ENCODE results near the gene SNX13.
A peak's percentile ranks its signal among the peaks of the same experiment; 100 is the strongest.

Gene SNX13

GRCh38 chr7:17774716-17775288, 165.5 kb downstream of the SNX13 start:
- no peak for DNase-seq (ENCODE audit: low spot score)

- peak; percentile 42 for DNase-seq (ENCODE audit: low spot score)
These were observed 166.0 kb downstream of the SNX13 start for GRCh38 chr7:17774248-17774647.

GRCh38 chr7:17773289-17773626, 167.0 kb downstream of the SNX13 start:
- peak; percentile 54 for DNase-seq (ENCODE audit: low spot score)

- DNase-seq (ENCODE audit: low spot score): no peak
These were observed 167.6 kb downstream of the SNX13 start for GRCh38 chr7:17772581-17773288.

- no peak for DNase-seq (ENCODE audit: low spot score)
These were observed 168.3 kb downstream of the SNX13 start for GRCh38 chr7:17771901-17772408.

GRCh38 chr7:17770710-17771375, 169.5 kb downstream of the SNX13 start:
- DNase-seq (ENCODE audit: low spot score): no peak

- DNase-seq (ENCODE audit: low spot score): peak; percentile 80
These were observed 170.4 kb downstream of the SNX13 start for GRCh38 chr7:17769918-17770317.

GRCh38 chr7:17758008-17758407, 182.3 kb downstream of the SNX13 start:
- no peak for DNase-seq (ENCODE audit: low spot score)

- no peak for DNase-seq (ENCODE audit: low spot score)
These were observed 194.2 kb downstream of the SNX13 start for GRCh38 chr7:17746020-17746530.

- DNase-seq (ENCODE audit: low spot score): no peak
These were observed 194.7 kb downstream of the SNX13 start for GRCh38 chr7:17745610-17746009.

- no peak for DNase-seq (ENCODE audit: low spot score)
These were observed 197.0 kb downstream of the SNX13 start for GRCh38 chr7:17743316-17743715.

- no peak for DNase-seq (ENCODE audit: low spot score)
These were observed 198.9 kb downstream of the SNX13 start for GRCh38 chr7:17741426-17741825.
